ENCODE results near the gene LAMTOR3.
A peak's percentile ranks its signal among the peaks of the same experiment; 100 is the strongest.

LAMTOR3 gene

GRCh38 chr4:99885687-99886086, 8.5 kb downstream of the LAMTOR3 start:
- TF ChIP-seq CTCF (IDR thresholded peaks at IDR 0.05): no peak
- no peak for TF ChIP-seq ZFX (IDR thresholded peaks at IDR 0.05; ENCODE audit: borderline replicate concordance)

GRCh38 chr4:99885063-99885664, 9.1 kb downstream of the LAMTOR3 start:
- no peak overlapping the region for H3K27ac ChIP-seq
- TF ChIP-seq ZFX (IDR thresholded peaks at IDR 0.05; ENCODE audit: borderline replicate concordance): no peak
- peak; percentile 74 for TF ChIP-seq CTCF (IDR thresholded peaks at IDR 0.05)

More at GRCh38 chr4:99885687-99886086, 8.5 kb downstream of the LAMTOR3 start:
- no peak overlapping the region for H3K27ac ChIP-seq

GRCh38 chr4:99879458-99879857, 14.8 kb downstream of the LAMTOR3 start:
- TF ChIP-seq CTCF (IDR thresholded peaks at IDR 0.05) (no peak), ZFX (IDR thresholded peaks at IDR 0.05; ENCODE audit: borderline replicate concordance) (no peak)
- no peak overlapping the region for H3K27ac ChIP-seq

- TF ChIP-seq ZFX (IDR thresholded peaks at IDR 0.05; ENCODE audit: borderline replicate concordance): no peak
- TF ChIP-seq CTCF (IDR thresholded peaks at IDR 0.05): no peak
- no peak overlapping the region for H3K27ac ChIP-seq
Observed at GRCh38 chr4:99878604-99879003, 15.6 kb downstream of the LAMTOR3 start.

GRCh38 chr4:99876946-99877345, 17.3 kb downstream of the LAMTOR3 start:
- no peak for TF ChIP-seq CTCF (IDR thresholded peaks at IDR 0.05)
- no peak for TF ChIP-seq ZFX (IDR thresholded peaks at IDR 0.05; ENCODE audit: borderline replicate concordance)
- H3K27ac ChIP-seq: no peak overlapping the region

- TF ChIP-seq CTCF (IDR thresholded peaks at IDR 0.05): no peak
- no peak for TF ChIP-seq ZFX (IDR thresholded peaks at IDR 0.05; ENCODE audit: borderline replicate concordance)
- H3K27ac ChIP-seq: no peak overlapping the region
Observed at GRCh38 chr4:99875071-99875470, 19.2 kb downstream of the LAMTOR3 start.

GRCh38 chr4:99872570-99872969, 21.7 kb downstream of the LAMTOR3 start:
- TF ChIP-seq ZFX (IDR thresholded peaks at IDR 0.05; ENCODE audit: borderline replicate concordance): no peak
- TF ChIP-seq CTCF (IDR thresholded peaks at IDR 0.05): no peak
- H3K27ac ChIP-seq: no peak overlapping the region
